ENCODE data around the gene DUSP18. TPM values are rescaled to one million over a fixed set of nuclear protein-coding genes. Genes with fewer than 3 reads are reported as not detected.

The DUSP18 gene
- total and polyA plus RNA-seq, 2 donors (not counting 1 experiment from before 2014, with no cell fraction given), result 7.4 to 10.8 TPM

GRCh38 chr22:30695351-30695851 is 27.7 kb upstream of the DUSP18 start:
- Histone ChIP-seq H3K4me2 (ENCODE audit: extremely low read depth, insufficient read depth, low read length) (peak overlapping the region; percentile 90), H3K4me1 (ENCODE audit: control insufficient read depth, extremely low read depth, insufficient read depth, low read length) (no peaks in the 10 kb centered on the region), H3K27ac (ENCODE audit: insufficient read depth, low read length) (no peak overlapping the region), H3K36me3 (ENCODE audit: control insufficient read depth, insufficient read depth, low read length) (no peaks in the 10 kb centered on the region), H3K79me2 (ENCODE audit: control insufficient read depth, insufficient read depth, low read length) (no peaks in the 10 kb centered on the region), H3K9ac (ENCODE audit: insufficient read depth, low read length) (no peak overlapping the region), H3K9me3 (ENCODE audit: control insufficient read depth, insufficient read depth, low read depth, low read length) (no peaks in the 10 kb centered on the region), H3K4me3 (replicated peaks in 1 of 4; ENCODE audit: control extremely low read depth in 1 of 4, insufficient read depth in 1 of 4, low read depth in 3 of 4, low read length in 4 of 4) (peak overlapping the region; percentile 11 to 62 (median 52)), H2AFZ (ENCODE audit: low read length) (no peak overlapping the region), H3K27me3 (ENCODE audit: control insufficient read depth, insufficient read depth, low read length) (no peaks in the 10 kb centered on the region), H4K20me1 (ENCODE audit: control insufficient read depth, extremely low read depth, insufficient read depth, low read length) (no peaks in the 10 kb centered on the region)
- TF ChIP-seq CTCF (conservative IDR thresholded peaks at IDR 0.05 in 1 of 2, IDR thresholded peaks at IDR 0.05 in 1 of 2; ENCODE audit: low read depth in 1 of 2, low read length in 2 of 2) (no peak), EZH2 (IDR thresholded peaks at IDR 0.05; ENCODE audit: low read length, missing control alignments) (no peak)
- no peak for DNase-seq (ENCODE audit: low read depth in 2 of 2)

DNA sequence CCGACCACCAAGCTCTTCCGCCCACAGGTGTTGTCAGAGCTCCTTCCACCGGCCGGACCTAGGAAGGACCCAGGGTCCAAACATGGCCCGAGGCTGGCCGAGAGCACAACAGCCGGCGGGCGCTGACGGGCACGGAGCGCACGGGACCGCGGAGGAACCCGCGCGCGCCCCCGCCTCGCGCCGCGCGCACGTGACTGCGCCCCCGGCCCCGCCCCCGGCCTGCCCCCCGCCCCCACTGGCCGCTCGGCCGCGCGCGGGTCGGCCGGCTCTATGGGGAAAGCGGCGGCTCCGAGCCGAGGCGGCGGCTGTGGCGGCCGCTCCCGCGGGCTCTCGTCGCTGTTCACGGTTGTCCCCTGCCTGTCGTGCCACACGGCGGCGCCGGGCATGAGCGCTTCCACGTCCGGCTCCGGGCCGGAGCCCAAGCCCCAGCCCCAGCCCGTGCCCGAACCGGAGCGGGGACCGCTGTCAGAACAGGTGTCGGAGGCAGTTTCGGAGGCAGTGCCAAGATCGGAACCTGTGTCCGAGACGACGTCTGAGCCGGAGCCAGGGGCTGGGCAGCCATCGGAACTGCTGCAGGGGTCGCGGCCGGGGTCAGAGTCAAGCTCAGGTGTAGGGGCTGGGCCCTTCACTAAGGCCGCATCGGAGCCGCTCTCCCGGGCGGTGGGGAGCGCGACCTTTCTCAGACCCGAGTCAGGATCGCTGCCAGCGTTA is 27.1 kb upstream of the DUSP18 start, which contains the start of gene OSBP2:
Gene OSBP2 (plus strand): TSS at position 235 of the 711 bp plus-strand sequence. CDS start 36 bp downstream, at position 271.
- Histone ChIP-seq H3K9ac (ENCODE audit: insufficient read depth, low read length) (peak within 1 kb of the TSS; percentile 50), H3K27me3 (ENCODE audit: control insufficient read depth, insufficient read depth, low read length) (no peaks in the 10 kb centered on the region), H3K4me2 (ENCODE audit: extremely low read depth, insufficient read depth, low read length) (peak within 1 kb of the TSS; percentile 97), H3K4me1 (ENCODE audit: control insufficient read depth, extremely low read depth, insufficient read depth, low read length) (no peaks in the 10 kb centered on the region), H2AFZ (ENCODE audit: low read length) (peak within 1 kb of the TSS; percentile 56), H3K4me3 (replicated peaks in 1 of 4; ENCODE audit: control extremely low read depth in 1 of 4, insufficient read depth in 1 of 4, low read depth in 3 of 4, low read length in 4 of 4) (peak within 1 kb of the TSS; percentile 47 to 67 (median 62)), H3K9me3 (ENCODE audit: control insufficient read depth, insufficient read depth, low read depth, low read length) (no peaks in the 10 kb centered on the region), H3K79me2 (ENCODE audit: control insufficient read depth, insufficient read depth, low read length) (no peaks in the 10 kb centered on the region), H3K27ac (ENCODE audit: insufficient read depth, low read length) (no peak within 1 kb of the TSS), H3K36me3 (ENCODE audit: control insufficient read depth, insufficient read depth, low read length) (no peaks in the 10 kb centered on the region), H4K20me1 (ENCODE audit: control insufficient read depth, extremely low read depth, insufficient read depth, low read length) (no peaks in the 10 kb centered on the region)
- no peak for TF ChIP-seq EZH2 (IDR thresholded peaks at IDR 0.05; ENCODE audit: low read length, missing control alignments)
- no peak for TF ChIP-seq CTCF (conservative IDR thresholded peaks at IDR 0.05 in 1 of 2, IDR thresholded peaks at IDR 0.05 in 1 of 2; ENCODE audit: low read depth in 1 of 2, low read length in 2 of 2)
- no peak for DNase-seq (ENCODE audit: low read depth in 2 of 2)

DNA sequence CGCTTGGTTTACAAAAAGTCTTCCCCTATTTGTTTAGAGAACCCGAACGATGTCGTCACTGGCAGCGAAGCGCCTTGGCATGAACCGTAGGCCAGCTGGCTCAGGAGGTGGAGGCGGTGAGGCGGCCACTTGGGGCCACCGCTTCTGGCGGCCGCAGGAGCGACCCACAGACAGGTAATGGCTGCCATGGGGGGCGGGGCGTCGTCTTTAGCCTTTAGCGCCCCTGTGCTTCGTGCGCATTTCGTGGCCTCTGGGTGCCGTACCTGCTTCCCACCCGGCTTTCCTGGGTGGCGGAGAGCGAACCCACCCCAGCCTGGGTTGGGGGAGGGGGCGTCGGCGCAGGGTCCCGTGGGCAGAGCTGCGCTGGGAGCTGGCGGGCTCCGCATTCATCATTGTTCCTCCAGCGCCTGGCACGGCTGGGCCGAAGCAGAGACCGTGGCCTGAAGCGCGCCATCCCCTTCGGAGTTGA is 26.5 kb upstream of the DUSP18 start:
- H3K27me3 ChIP-seq (ENCODE audit: control insufficient read depth, insufficient read depth, low read length), result no peaks in the 10 kb centered on the region
- no peaks in the 10 kb centered on the region for H4K20me1 ChIP-seq (ENCODE audit: control insufficient read depth, extremely low read depth, insufficient read depth, low read length)
- no peaks in the 10 kb centered on the region for H3K36me3 ChIP-seq (ENCODE audit: control insufficient read depth, insufficient read depth, low read length)
- no peaks in the 10 kb centered on the region for H3K4me1 ChIP-seq (ENCODE audit: control insufficient read depth, extremely low read depth, insufficient read depth, low read length)
- H2AFZ ChIP-seq (ENCODE audit: low read length), result peak overlapping the region; percentile 40
- no peak overlapping the region for H3K27ac ChIP-seq (ENCODE audit: insufficient read depth, low read length)
- peak overlapping the region; percentile 50 for H3K9ac ChIP-seq (ENCODE audit: insufficient read depth, low read length)
- H3K79me2 ChIP-seq (ENCODE audit: control insufficient read depth, insufficient read depth, low read length), result no peaks in the 10 kb centered on the region
- no peaks in the 10 kb centered on the region for H3K9me3 ChIP-seq (ENCODE audit: control insufficient read depth, insufficient read depth, low read depth, low read length)
- H3K4me3 ChIP-seq (replicated peaks in 1 of 4; ENCODE audit: control extremely low read depth in 1 of 4, insufficient read depth in 1 of 4, low read depth in 3 of 4, low read length in 4 of 4), result peak overlapping the region; percentile 47 to 67 (median 62)
- peak overlapping the region; percentile 97 for H3K4me2 ChIP-seq (ENCODE audit: extremely low read depth, insufficient read depth, low read length)
- TF ChIP-seq EZH2 (IDR thresholded peaks at IDR 0.05; ENCODE audit: low read length, missing control alignments), result no peak
- TF ChIP-seq CTCF (conservative IDR thresholded peaks at IDR 0.05 in 1 of 2, IDR thresholded peaks at IDR 0.05 in 1 of 2; ENCODE audit: low read depth in 1 of 2, low read length in 2 of 2), result no peak
- peak; percentile 21 to 43 for DNase-seq (ENCODE audit: low read depth in 2 of 2)
